OCI-LY3 (cell line): ENCODE measurements around the gene CCDC194.
A peak's percentile ranks its signal among the peaks of the same experiment; 100 is the strongest.

ENCODE experiments used
- H2AFZ ChIP-seq: fragments of 200-600, 300-600 bp; shearing (Covaris generic); 2 replicates; pipeline ENCODE4 v1.6.0; 2014; ENCODE audit warnings: antibody characterized with exemption, low read depth, low read length
- H3K27ac ChIP-seq: fragments of 200-600, 300-600 bp; sonication (generic); 2 replicates; pipeline ENCODE4 v1.5.1; 2014; ENCODE audit warnings: mild to moderate bottlenecking, low read length, moderate library complexity, mixed read lengths
- H3K27me3 ChIP-seq: fragments of 200-600, 300-600 bp; sonication (generic); 2 replicates; pipeline ENCODE4 v1.6.1; 2014; ENCODE audit warnings: low read depth, low read length, mixed read lengths
- H3K36me3 ChIP-seq: fragments of 200-600, 300-600 bp; sonication (generic); replicated peaks from 2 replicates; pipeline ENCODE3; 2014; ENCODE audit warnings: low read depth, low read length, mixed read lengths
- H3K4me1 ChIP-seq: fragments of 300-600, 200-600 bp; sonication (generic); 2 replicates; pipeline ENCODE4 v1.6.1; 2014; ENCODE audit warnings: low read length, mixed read lengths
- H3K4me2 ChIP-seq: fragments of 200-600, 300-600 bp; sonication (generic); 2 replicates; pipeline ENCODE4 v1.6.1; 2014; ENCODE audit warnings: low read length, mixed read lengths
- H3K4me3 ChIP-seq: fragments of 300-600, 200-600 bp; sonication (generic); 2 replicates; pipeline ENCODE4 v1.5.1; 2014; ENCODE audit warnings: antibody characterized with exemption, mild to moderate bottlenecking, low read length, moderate library complexity
- H3K79me2 ChIP-seq: fragments of 300-600, 200-600 bp; shearing (Covaris generic); 2 replicates; pipeline ENCODE4 v1.6.1; 2014; ENCODE audit warnings: mild to moderate bottlenecking, low read length, mixed read lengths
- H3K9ac ChIP-seq: fragments of 300-600, 200-600 bp; shearing (Covaris generic); 2 replicates; pipeline ENCODE4 v1.6.0; 2014; ENCODE audit warnings: mild to moderate bottlenecking, low read length, moderate library complexity
- H3K9me3 ChIP-seq: fragments of 200-600, 300-600 bp; shearing (Covaris generic); 2 replicates; pipeline ENCODE4 v1.6.1; 2014; ENCODE audit warnings: low read length, mixed read lengths; ENCODE audit not compliant: insufficient read depth
- H4K20me1 ChIP-seq: fragments of 200-600, 300-600 bp; sonication (generic); 2 replicates; pipeline ENCODE4 v1.6.1; 2016; ENCODE audit warnings: low read length, mixed read lengths; ENCODE audit not compliant: insufficient read depth
- EZH2phosphoT487 ChIP-seq: fragments of 200-600 bp; shearing (Covaris generic); IDR thresholded peaks from 2 replicates; pipeline ENCODE4 v1.6.1; 2018; ENCODE audit warnings: antibody characterized with exemption, mixed run types, low read depth
- TF ChIP-seq, protein P1 (sequence below): fragments of 200-600, 300-600 bp; sonication (generic); IDR thresholded peaks from 2 replicates; pipeline ENCODE4 v1.5.1; 2014; ENCODE audit warnings: antibody characterized with exemption, low read length, low read depth

The CCDC194 gene, protein sequence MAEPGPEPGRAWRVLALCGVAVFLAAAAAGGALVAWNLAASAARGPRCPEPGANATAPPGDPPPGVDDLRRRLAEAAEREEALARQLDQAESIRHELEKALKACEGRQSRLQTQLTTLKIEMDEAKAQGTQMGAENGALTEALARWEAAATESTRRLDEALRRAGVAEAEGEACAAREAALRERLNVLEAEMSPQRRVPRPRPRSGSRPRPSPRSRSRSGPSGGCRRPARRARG

DNA sequence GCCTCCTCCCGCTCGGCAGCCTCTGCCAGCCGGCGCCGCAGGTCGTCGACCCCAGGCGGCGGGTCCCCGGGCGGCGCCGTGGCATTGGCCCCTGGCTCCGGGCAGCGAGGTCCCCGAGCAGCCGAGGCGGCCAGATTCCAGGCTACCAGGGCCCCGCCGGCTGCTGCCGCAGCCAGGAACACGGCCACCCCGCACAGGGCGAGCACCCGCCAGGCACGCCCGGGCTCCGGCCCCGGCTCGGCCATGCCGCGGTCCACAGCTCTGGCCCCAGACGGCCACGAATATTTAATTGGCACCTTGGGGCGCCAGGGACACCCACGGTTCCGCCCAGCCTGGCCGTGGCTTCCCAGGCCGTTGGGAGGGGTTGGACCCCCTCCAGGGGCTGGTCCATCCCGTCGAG lies at the start of gene CCDC194:
TSS of gene CCDC194 (minus strand) at position 283 of the 400 bp plus-strand sequence. CDS start at position 245, 38 bp downstream.
- Histone ChIP-seq H3K79me2 (no peaks in the 10 kb centered on the region), H3K36me3 (no peaks in the 10 kb centered on the region), H3K27me3 (peaks cover 3% of the 10 kb centered on the region; the same call in 1 of the 2 replicates), H4K20me1 (no peaks in the 10 kb centered on the region), H2AFZ (no peak within 1 kb of the TSS), H3K27ac (no peak within 1 kb of the TSS), H3K4me3 (no peak within 1 kb of the TSS), H3K9ac (no peak within 1 kb of the TSS), H3K4me1 (peaks cover 7% of the 10 kb centered on the region), H3K4me2 (no peak within 1 kb of the TSS), H3K9me3 (no peaks in the 10 kb centered on the region)
- no peak for TF ChIP-seq EZH2phosphoT487
- TF ChIP-seq, protein P1, sequence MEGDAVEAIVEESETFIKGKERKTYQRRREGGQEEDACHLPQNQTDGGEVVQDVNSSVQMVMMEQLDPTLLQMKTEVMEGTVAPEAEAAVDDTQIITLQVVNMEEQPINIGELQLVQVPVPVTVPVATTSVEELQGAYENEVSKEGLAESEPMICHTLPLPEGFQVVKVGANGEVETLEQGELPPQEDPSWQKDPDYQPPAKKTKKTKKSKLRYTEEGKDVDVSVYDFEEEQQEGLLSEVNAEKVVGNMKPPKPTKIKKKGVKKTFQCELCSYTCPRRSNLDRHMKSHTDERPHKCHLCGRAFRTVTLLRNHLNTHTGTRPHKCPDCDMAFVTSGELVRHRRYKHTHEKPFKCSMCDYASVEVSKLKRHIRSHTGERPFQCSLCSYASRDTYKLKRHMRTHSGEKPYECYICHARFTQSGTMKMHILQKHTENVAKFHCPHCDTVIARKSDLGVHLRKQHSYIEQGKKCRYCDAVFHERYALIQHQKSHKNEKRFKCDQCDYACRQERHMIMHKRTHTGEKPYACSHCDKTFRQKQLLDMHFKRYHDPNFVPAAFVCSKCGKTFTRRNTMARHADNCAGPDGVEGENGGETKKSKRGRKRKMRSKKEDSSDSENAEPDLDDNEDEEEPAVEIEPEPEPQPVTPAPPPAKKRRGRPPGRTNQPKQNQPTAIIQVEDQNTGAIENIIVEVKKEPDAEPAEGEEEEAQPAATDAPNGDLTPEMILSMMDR: no peak

DNA sequence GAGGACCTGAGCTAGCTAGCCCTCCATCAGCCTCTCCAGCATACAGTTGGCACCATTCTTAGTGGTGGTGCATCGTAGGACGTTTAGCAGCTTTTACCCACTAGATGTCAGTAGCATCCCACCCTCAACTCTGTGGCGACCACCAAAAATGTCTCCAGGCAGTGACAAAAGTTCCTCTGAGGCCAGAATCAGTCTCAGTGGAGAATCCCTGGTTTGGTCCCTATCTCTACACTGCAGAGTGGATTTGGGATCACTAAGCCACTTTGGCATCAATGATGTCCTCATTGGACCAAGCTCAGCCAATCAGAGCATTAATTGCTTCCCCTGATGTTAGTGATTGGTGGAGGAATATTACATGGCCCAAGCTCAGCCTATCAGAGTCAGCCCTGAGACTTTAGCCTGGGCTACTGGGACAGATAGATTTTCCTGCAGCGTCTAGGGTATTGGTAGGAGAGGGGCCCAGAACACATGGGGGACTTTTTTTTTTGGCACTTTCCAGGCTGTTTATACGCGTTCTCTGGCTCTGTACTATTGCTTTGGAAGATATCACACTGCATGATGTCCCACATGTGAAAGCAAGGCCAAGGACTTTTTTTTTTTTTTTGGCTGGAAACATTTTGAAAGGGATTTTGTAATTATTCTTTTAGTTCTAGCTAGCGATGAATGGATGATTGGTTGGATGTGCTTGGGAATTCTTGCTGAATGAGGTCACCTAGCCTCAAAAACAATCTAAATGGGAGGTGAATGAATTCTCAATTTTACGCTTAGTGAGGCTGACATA lies 47.4 kb upstream of the CCDC194 start:
- H3K4me2 ChIP-seq: no peak overlapping the region
- H2AFZ ChIP-seq: no peak overlapping the region
- no peak overlapping the region for H3K27ac ChIP-seq
- no peaks in the 10 kb centered on the region for H3K79me2 ChIP-seq
- H3K4me3 ChIP-seq: no peak overlapping the region
- H3K9ac ChIP-seq: no peak overlapping the region
- no peaks in the 10 kb centered on the region for H4K20me1 ChIP-seq
- H3K27me3 ChIP-seq: no peaks in the 10 kb centered on the region; the same call in 1 of the 2 replicates
- H3K36me3 ChIP-seq: no peaks in the 10 kb centered on the region
- no peaks in the 10 kb centered on the region for H3K9me3 ChIP-seq
- no peaks in the 10 kb centered on the region for H3K4me1 ChIP-seq
- TF ChIP-seq, protein P1: peak; percentile 60
- no peak for TF ChIP-seq EZH2phosphoT487

DNA sequence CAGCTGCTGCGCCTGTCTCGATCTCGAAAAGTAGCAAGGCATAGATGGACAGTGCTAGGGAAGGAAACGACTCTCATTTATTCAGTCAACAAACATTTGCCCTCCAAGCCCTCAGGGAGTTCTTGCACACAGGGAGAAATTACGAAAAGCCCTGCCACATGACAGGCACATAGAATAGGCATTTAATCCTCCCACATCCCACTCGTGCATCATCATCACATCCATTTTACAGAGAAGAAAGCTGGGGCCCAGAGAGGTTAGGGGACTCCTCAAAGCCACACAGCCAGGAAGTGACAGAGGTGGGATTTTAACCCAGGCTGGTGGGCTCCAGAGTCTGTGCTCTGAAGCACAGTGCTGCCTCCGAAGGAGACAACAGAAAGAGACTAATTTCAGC lies 42.9 kb upstream of the CCDC194 start:
- no peaks in the 10 kb centered on the region for H3K79me2 ChIP-seq
- no peaks in the 10 kb centered on the region for H3K36me3 ChIP-seq
- no peaks in the 10 kb centered on the region for H3K27me3 ChIP-seq
- no peak overlapping the region for H3K4me2 ChIP-seq
- no peak overlapping the region for H3K9ac ChIP-seq
- H3K4me3 ChIP-seq: no peak overlapping the region
- H2AFZ ChIP-seq: no peak overlapping the region
- H3K4me1 ChIP-seq: no peaks in the 10 kb centered on the region
- TF ChIP-seq, protein P1: no peak
- TF ChIP-seq EZH2phosphoT487: no peak
- no peaks in the 10 kb centered on the region for H3K9me3 ChIP-seq
- H3K27ac ChIP-seq: no peak overlapping the region
- H4K20me1 ChIP-seq: no peaks in the 10 kb centered on the region

DNA sequence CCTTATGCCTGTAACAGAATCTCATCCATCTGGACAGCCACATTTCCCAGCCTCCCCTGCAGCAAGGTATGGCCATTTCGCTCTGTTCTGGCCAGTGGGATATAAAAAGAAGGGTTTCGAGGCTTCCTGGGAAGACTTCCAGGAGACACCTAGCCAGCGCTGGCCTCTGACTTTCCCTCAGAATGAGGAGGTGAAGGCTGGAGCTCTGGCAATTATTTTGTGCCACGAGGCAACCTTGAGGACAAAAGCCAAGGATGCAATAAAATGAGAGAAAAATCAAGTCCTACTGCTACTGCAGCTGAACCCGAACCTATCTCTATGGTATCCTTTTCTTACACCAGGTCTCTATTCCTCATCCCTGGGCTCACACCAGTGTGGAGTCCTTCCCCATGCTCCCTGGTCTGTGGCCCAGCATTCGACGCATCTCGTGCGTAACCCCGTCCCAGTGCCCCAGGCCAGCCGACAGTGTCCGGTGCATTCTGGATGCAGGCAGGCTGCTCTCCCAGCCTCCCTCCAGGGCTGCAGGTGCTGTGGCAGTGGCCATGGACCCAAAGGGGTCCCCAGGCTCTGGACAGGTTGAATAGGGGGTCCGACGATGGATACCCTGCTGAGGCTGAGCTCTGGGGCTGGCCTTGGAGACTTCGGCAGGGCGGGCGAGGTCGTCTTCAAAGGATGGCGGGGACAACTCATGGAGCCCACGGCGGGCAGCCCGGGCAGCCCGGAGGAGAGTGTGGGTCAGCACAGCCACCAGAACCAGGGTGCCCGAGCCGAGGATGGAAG lies 42.3 kb upstream of the CCDC194 start:
- no peak overlapping the region for H2AFZ ChIP-seq
- no peaks in the 10 kb centered on the region for H3K9me3 ChIP-seq
- no peaks in the 10 kb centered on the region for H3K4me1 ChIP-seq
- no peak overlapping the region for H3K9ac ChIP-seq
- no peak overlapping the region for H3K27ac ChIP-seq
- H3K4me3 ChIP-seq: no peak overlapping the region
- no peak overlapping the region for H3K4me2 ChIP-seq
- no peaks in the 10 kb centered on the region for H3K27me3 ChIP-seq
- H4K20me1 ChIP-seq: no peaks in the 10 kb centered on the region
- no peaks in the 10 kb centered on the region for H3K79me2 ChIP-seq
- no peaks in the 10 kb centered on the region for H3K36me3 ChIP-seq
- TF ChIP-seq, protein P1: no peak
- TF ChIP-seq EZH2phosphoT487: no peak
